Measurements from ENCODE around the gene PLXNA1.

PLXNA1 gene

DNA sequence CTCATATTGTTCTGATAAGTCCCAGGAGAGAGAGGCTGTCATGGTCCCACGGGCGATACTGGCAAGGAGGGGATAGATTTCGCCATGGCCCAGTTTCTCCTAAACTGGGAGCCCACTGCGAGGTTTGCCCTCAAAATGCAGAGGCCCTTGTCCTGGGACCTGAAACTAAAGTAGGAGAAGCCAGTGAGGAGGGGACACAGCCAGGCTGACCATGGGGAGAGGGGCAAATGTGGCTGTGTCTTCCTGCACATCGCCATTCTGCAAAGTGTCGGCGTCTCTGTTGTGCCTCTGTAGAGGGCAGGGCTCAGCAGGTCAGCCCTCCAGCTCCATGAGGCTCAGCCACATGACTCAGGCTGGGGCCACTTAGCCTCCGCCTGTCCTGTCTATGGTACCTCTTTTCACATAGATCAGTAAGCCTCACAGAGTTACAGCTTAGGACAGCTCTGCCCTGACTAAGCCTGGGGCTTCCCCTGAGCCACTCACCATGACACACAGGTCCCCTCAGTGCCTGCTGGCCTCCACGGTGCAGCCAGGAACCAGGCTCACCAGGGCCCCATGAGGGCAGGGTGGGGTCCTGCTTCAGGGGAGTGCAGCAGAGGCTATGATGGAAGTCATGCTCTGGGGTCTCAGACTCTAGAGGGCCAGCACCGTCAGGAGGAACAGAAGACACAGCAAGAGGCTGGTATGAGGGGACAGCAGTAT lies 28.6 kb upstream of the PLXNA1 start:
- no peak for DNase-seq

GRCh38 chr3:126955004-126955790 lies 27.7 kb upstream of the PLXNA1 start:
- no peak for DNase-seq

GRCh38 chr3:126956361-126956760 lies 26.6 kb upstream of the PLXNA1 start:
- DNase-seq: no peak

DNA sequence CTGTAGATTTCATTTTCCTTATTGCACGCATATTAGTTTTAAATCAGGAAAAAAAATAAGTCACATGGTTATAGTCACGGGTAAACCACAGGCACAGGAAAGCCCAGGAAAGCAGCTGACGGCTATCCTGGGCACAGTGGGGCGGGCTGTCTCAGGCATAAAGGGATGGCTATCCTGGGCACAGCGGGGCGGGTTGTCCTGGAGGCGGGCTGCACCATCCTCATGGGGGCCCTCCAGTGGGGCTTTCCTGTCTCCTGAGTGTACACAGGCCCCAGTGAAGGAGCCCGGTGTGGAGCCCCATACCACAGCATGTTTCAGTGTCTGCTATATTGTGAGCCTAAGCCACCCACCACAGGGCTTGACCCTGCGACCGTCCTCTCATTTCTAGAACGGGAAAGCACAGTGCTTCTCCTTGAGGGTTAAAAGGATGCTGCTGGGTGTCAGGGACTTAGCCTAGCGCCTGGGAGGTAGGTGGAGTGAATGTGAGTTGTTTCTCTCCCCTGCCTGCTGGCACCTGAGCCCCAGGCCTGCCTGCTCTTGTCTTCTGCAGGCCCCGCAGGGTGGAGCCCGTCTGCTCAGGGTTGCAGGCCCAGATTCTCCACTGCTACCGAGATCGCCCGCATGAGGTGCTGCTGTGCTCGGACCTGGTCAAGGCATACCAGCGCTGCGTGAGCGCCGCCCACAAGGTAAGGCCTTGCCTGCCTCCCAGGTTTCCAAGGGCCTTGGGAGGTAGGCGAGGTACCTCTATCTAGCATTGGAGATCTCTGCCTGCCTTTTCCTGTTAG lies 25.9 kb upstream of the PLXNA1 start:
- DNase-seq: peak; percentile 30

DNA sequence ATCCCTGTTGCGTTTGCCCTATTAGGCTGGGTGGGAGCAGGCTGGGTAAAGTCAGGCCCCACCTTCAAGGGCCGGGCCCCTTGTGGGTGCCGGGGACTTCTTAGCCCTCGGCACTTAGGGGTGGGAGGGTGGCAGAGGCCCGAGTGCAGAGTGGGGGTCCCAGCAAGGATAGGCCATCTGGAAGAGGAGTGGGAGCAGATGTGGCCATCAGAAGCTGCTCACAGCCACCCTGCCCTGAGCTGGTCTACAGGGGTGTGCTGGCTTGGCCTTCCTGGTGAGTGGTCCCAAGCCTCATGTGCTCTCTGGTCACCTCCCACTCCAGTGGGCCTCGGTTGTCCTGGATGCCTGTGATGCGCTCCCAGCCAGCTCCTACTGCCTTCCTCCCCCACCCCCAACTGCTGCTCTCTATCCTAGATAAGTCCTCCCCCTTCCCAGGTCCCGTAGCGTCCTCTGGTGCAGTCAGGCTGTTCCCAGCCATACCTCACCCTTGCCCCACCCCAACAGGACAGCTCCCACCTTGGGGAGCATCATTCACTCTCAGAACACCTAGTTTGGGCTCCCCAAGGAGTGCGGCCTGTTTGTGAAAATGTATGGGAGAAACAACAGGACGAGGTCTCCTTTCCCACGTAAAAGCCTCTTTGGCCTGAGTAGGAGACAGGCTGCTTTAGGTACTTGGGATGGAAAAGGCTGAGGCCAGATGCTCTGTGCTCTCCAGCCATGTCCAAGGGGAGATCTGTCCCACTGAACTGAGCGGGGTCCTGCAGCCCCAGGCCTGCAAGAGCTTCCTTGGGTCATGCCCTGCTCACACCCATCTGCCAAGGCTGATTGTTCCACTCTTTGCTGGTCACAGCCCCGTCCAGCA lies 24.9 kb upstream of the PLXNA1 start:
- no peak for DNase-seq

GRCh38 chr3:126958638-126959085 lies 24.3 kb upstream of the PLXNA1 start:
- DNase-seq: no peak

GRCh38 chr3:126959136-126959920 lies 23.6 kb upstream of the PLXNA1 start:
- DNase-seq: peak; percentile 15

- DNase-seq: peak; percentile 92
Observed at GRCh38 chr3:126959921-126960603, 22.9 kb upstream of the PLXNA1 start.

- no peak for DNase-seq
Observed at GRCh38 chr3:126960604-126960995, 22.3 kb upstream of the PLXNA1 start.

DNA sequence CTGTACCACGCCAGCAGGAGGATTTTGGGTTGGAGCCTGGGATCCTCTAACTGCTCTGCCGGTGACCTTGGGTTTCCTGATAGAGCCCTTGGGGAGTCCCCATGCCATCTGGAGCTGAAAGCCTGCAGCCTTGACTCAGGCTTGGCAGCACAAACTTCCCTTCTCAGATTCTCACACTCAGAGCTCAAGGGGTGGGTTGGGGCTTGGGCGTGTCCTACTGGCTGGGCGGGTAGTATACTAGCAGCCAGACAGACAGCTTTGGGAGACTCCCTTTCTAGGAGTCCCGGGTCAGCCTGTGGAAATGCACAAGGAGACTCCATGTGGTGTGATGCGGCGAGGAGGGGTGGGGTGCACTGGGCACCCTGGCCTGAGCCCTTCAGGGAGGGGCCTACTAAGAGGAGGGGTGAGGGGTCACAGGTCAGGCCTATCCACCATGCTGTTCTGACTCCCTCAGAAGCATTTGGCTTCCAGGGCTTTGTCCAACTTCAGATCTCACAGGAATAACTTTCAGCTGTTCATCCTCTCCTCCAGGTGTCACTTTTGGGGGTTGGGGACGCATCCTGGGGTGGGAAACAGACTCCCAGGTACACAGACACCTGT lies 21.6 kb upstream of the PLXNA1 start:
- peak; percentile 69 for DNase-seq

GRCh38 chr3:126961791-126962461 lies 21.0 kb upstream of the PLXNA1 start:
- DNase-seq: no peak

DNA sequence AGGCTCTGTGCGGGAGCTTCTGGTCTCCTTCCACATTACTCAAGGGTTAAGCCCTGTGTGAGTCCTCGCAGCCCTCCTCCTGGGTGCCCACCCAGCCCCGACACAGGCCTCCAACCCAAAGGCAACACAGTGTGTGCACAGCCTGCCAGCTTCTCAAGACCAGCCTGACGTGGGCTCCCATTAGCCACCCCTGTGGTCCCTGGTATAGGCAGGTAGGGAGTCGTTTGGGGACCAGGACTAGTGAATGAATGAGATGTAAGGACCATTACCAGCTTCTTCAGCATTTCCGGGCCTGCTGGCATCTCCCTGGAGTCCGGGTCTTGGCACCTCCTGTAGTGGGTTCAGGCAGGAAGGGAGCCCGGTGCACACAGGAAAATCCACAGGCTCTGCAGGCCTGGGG lies 20.2 kb upstream of the PLXNA1 start:
- no peak for DNase-seq

- DNase-seq: no peak
Observed at GRCh38 chr3:126963261-126964190, 19.4 kb upstream of the PLXNA1 start.

DNA sequence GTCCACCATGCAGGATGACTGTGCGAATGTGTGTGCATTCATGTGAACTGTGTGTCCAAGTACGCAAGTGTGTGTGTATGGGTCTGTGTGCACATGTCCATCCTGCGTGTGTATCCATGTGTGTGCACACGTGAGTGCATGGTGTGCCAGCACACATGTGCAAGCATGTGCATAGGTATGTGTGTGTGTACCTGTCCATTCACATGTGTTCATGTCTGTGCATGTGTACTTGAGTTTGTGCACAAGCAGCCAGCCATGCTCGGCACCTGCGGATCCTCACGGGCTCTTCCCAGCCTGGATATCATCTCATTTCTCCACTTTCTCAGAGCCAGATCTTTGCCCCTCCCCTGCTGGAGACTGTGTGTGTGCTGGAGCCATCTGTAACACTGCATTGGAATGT lies 18.7 kb upstream of the PLXNA1 start:
- no peak for DNase-seq

- peak; percentile 4 for DNase-seq
Observed at GRCh38 chr3:126964950-126965349, 18.0 kb upstream of the PLXNA1 start.

DNA sequence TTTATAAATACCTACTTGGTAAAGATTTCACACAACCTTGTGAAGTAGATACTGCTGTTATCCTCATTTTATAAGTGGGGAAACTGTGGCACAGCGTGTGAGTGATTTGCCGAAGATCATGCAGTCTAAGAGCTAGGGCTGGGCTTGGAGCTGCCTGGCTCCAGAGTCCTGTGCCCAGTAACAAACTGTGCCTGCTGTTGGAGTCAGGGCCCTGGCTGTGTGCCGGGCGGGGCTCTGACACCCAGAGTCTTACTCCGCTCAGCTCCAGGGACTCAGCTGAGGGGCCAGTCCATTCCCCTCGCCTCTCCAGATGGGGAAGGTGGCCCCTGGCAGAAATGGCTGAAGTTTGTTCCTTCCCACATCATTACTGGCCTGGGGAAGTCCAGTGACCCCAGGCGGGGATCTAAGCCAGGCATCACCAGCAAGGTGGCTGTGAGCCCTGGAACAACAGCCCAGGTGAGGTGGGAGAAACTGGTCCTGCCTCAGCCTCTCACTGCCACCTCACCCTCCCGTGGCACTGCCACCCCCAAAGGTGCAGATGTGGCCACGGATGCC lies 17.3 kb upstream of the PLXNA1 start:
- no peak for DNase-seq

GRCh38 chr3:126967386-126967785 lies 15.5 kb upstream of the PLXNA1 start:
- DNase-seq: no peak

Measured in NCI-H69 (cell line).